GM19372 (cell line): ENCODE data around the gene MVK.

Experiments used
- ATAC-seq: cut with Tn5 transposase; IDR thresholded peaks from one replicate; pipeline ENCODE4 v1.9.1; 2021; ENCODE audit warnings: mild to moderate bottlenecking, low read depth, moderate library complexity; ENCODE audit not compliant: unreplicated experiment

MVK gene

GRCh38 chr12:109544955-109545531 is 28.6 kb upstream of the MVK start:
- ATAC-seq: no peak

- ATAC-seq: no peak
These were observed 27.8 kb upstream of the MVK start for GRCh38 chr12:109545826-109546225.

- no peak for ATAC-seq
These were observed 26.3 kb upstream of the MVK start for GRCh38 chr12:109547286-109547685.

GRCh38 chr12:109548258-109548657 is 25.3 kb upstream of the MVK start:
- no peak for ATAC-seq

GRCh38 chr12:109549613-109550270 is 23.9 kb upstream of the MVK start:
- ATAC-seq: no peak

- no peak for ATAC-seq
These were observed 23.3 kb upstream of the MVK start for GRCh38 chr12:109550281-109550680.

- ATAC-seq: no peak
These were observed 22.5 kb upstream of the MVK start for GRCh38 chr12:109551108-109551507.

- no peak for ATAC-seq
These were observed 20.6 kb upstream of the MVK start for GRCh38 chr12:109552971-109553370.

GRCh38 chr12:109553483-109553882 is 20.1 kb upstream of the MVK start:
- no peak for ATAC-seq

GRCh38 chr12:109553906-109554500 is 19.6 kb upstream of the MVK start:
- no peak for ATAC-seq

GRCh38 chr12:109554761-109555160 is 18.8 kb upstream of the MVK start:
- ATAC-seq: no peak

GRCh38 chr12:109555431-109556315 is 17.9 kb upstream of the MVK start:
- ATAC-seq: no peak

- ATAC-seq: no peak
These were observed 16.4 kb upstream of the MVK start for GRCh38 chr12:109557200-109557599.

- ATAC-seq: no peak
These were observed 15.8 kb upstream of the MVK start for GRCh38 chr12:109557805-109558204.

GRCh38 chr12:109558374-109559199 is 15.0 kb upstream of the MVK start:
- no peak for ATAC-seq

- ATAC-seq: no peak
These were observed 14.4 kb upstream of the MVK start for GRCh38 chr12:109559200-109559505.

- no peak for ATAC-seq
These were observed 14.0 kb upstream of the MVK start for GRCh38 chr12:109559601-109560000.

GRCh38 chr12:109560867-109561710 is 12.5 kb upstream of the MVK start:
- no peak for ATAC-seq

GRCh38 chr12:109561711-109562030 is 11.9 kb upstream of the MVK start:
- ATAC-seq: no peak

- ATAC-seq: no peak
These were observed 10.7 kb upstream of the MVK start for GRCh38 chr12:109562871-109563270.
